Suprapubic skin (tissue), 4 donors: ENCODE data around the gene RASL11A.

Experiments
- CTCF ChIP-seq, 2 donors: fragments of 200-600 bp in 1 of 2; fragments of 450-650 bp in 1 of 2; sonication (generic) in 1 of 2; IDR thresholded peaks; one replicate each; pipeline ENCODE4 v1.5.1; 2016 to 2019; ENCODE audit warnings: antibody characterized with exemption in 2 of 2, mild to moderate bottlenecking in 1 of 2, moderate library complexity in 1 of 2
- EP300 ChIP-seq: sonication (generic); formaldehyde crosslinking; IDR thresholded peaks from one replicate; pipeline ENCODE4 v1.6.1; 2017; ENCODE audit warnings: antibody characterized with exemption
- POLR2A ChIP-seq, 2 donors: fragments of 450-650 bp; IDR thresholded peaks; one replicate each; pipeline ENCODE4 v1.6.1; 2017; ENCODE audit warnings: antibody characterized with exemption in 2 of 2, mild to moderate bottlenecking in 2 of 2, moderate library complexity in 2 of 2
- POLR2AphosphoS5 ChIP-seq, 3 donors: sonication (generic); formaldehyde crosslinking; IDR thresholded peaks; one replicate each; pipeline ENCODE4 v1.6.1; 2017; ENCODE audit warnings: antibody characterized with exemption in 3 of 3

GRCh38 chr13:27229642-27230041, 41.0 kb upstream of the RASL11A start:
- TF ChIP-seq CTCF (IDR thresholded peaks at IDR 0.05) (no peak), EP300 (no peak), POLR2A (IDR thresholded peaks at IDR 0.05) (no peak), POLR2AphosphoS5 (IDR thresholded peaks at IDR 0.05) (no peak)
